ENCODE measurements around the gene PPARD.
"Not testable (repeated sequence)": the region's sequence is repeated elsewhere in the genome, so short reads cannot be mapped to it uniquely, and the experiment has no call there.

Gene PPARD

GRCh38 chr6:35342258-35343091 is at the start of gene PPARD:
Gene PPARD (plus strand): TSS chr6:35342558. CDS start chr6:35411088, 68,530 bp downstream.
- peak; percentile 93 for DNase-seq

- DNase-seq: no peak
Measured at GRCh38 chr6:35293681-35294080, 48.7 kb upstream of the PPARD start.

- DNase-seq: peak; percentile 12
Measured at GRCh38 chr6:35294308-35294945, 47.9 kb upstream of the PPARD start.

GRCh38 chr6:35295036-35295435 is 47.3 kb upstream of the PPARD start:
- no peak for DNase-seq

- DNase-seq: no peak
Measured at GRCh38 chr6:35295521-35296315, 46.6 kb upstream of the PPARD start.

- no peak for DNase-seq
Measured at GRCh38 chr6:35296931-35297600, 45.3 kb upstream of the PPARD start.

GRCh38 chr6:35297601-35298481 is 44.5 kb upstream of the PPARD start, which contains the start of gene DEF6:
Gene DEF6 (plus strand): TSS chr6:35297818. CDS start chr6:35297857, 39 bp downstream.
- DNase-seq: no peak

GRCh38 chr6:35298625-35299140 is 43.7 kb upstream of the PPARD start:
- DNase-seq: no peak

- DNase-seq: no peak
Measured at GRCh38 chr6:35299674-35300073, 42.7 kb upstream of the PPARD start.

GRCh38 chr6:35300848-35301247 is 41.5 kb upstream of the PPARD start:
- DNase-seq: no peak

GRCh38 chr6:35302604-35303241 is 39.6 kb upstream of the PPARD start:
- no peak for DNase-seq

- DNase-seq: no peak
Measured at GRCh38 chr6:35304299-35304698, 38.1 kb upstream of the PPARD start.

- DNase-seq: no peak
Measured at GRCh38 chr6:35305117-35305516, 37.2 kb upstream of the PPARD start.

- not testable (repeated sequence) for DNase-seq
Measured at GRCh38 chr6:35307138-35307537, 35.2 kb upstream of the PPARD start.

- DNase-seq: not testable (repeated sequence)
Measured at GRCh38 chr6:35308543-35308942, 33.8 kb upstream of the PPARD start.

- no peak for DNase-seq
Measured at GRCh38 chr6:35309611-35310264, 32.6 kb upstream of the PPARD start.

- no peak for DNase-seq
Measured at GRCh38 chr6:35310265-35310831, 32.0 kb upstream of the PPARD start.

- no peak for DNase-seq
Measured at GRCh38 chr6:35311390-35312075, 30.8 kb upstream of the PPARD start.

GRCh38 chr6:35312076-35312800 is 30.1 kb upstream of the PPARD start:
- no peak for DNase-seq

Data from HCEC 1CT (cell line).